Measurements from ENCODE around the gene KIAA1958.

DNA sequence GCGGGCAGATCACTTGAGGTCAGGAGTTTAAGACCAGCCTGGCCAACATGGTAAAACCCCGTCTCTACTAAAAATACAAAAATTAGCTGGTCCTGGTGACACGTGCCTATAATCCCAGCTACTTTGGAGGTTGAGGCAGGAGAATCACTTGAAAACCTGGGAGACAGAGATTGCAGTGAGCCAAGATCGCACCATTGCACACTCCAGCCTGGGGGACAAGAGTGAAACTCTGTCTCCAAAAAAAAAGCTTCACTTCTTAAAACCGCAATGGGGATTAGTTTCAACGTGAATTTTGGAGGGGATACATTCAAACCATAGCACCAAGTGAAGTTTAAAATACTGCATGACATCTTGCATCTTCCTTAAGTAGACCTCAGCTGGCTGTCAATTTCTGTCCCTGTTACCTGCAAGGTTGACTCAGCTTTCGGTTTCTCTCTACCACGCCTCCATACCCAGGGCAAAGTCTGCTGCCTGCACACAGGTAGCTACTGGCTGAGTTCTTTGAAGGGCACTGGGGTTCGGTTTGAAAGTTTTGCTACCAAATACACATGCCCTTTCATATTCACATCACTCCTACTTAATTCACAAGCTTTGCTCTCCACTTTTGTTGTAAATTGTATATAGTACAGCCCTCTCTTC is 69.3 kb downstream of the KIAA1958 start:
- TF ChIP-seq CTCF (IDR thresholded peaks at IDR 0.05; ENCODE audit: insufficient read depth, low read depth, low read length) (no peak), EZH2 (IDR thresholded peaks at IDR 0.05; ENCODE audit: insufficient read depth, low read length) (no peak)

Measured in astrocyte (in vitro differentiated cells and primary cell).